Posterior cingulate gyrus (tissue), 11 donors: Measurements from ENCODE around the gene INPP4B.
"Not testable (repeated sequence)": the region's sequence is repeated elsewhere in the genome, so short reads cannot be mapped to it uniquely, and the experiment has no call there.

Source experiments
- DNase-seq, 10 donors: peaks; one replicate each; pipeline versions ENCODE4 v3.0.0 to v3.0.0-alpha.2; 2020 to 2021; ENCODE audit warnings: mixed read lengths in 3 of 10
- intact Hi-C: fragments of 100-400 bp; cut with DNase I; formaldehyde crosslinking; loops from one replicate; pipeline ENCODE4 v1.15.1; 2023

Gene INPP4B

GRCh38 chr4:142397364-142397991 is 448.6 kb downstream of the INPP4B start:
- DNase-seq, result peak in 1 of 10 donors; percentile 44
- intact Hi-C loops, result not testable (repeated sequence)

- DNase-seq, result no peak
- intact Hi-C loops, result no loop called here
Measured at GRCh38 chr4:142396279-142396678, 449.8 kb downstream of the INPP4B start.

- DNase-seq, result no peak
- intact Hi-C loops, result no loop called here
Measured at GRCh38 chr4:142393127-142393526, 453.0 kb downstream of the INPP4B start.

GRCh38 chr4:142386856-142387255 is 459.2 kb downstream of the INPP4B start:
- DNase-seq, result no peak
- intact Hi-C loops, result no loop called here

GRCh38 chr4:142386449-142386848 is 459.7 kb downstream of the INPP4B start:
- DNase-seq, result no peak
- intact Hi-C loops, result no loop called here

- no peak for DNase-seq
- intact Hi-C loops, result no loop called here
Measured at GRCh38 chr4:142383800-142384470, 462.2 kb downstream of the INPP4B start.

- intact Hi-C loops, result no loop called here
- no peak for DNase-seq
Measured at GRCh38 chr4:142383354-142383753, 462.7 kb downstream of the INPP4B start.

GRCh38 chr4:142380052-142380602 is 466.0 kb downstream of the INPP4B start:
- DNase-seq, result no peak
- intact Hi-C loops, result no loop called here

GRCh38 chr4:142379277-142380051 is 466.6 kb downstream of the INPP4B start:
- DNase-seq, result no peak
- intact Hi-C loops, result no loop called here

GRCh38 chr4:142378179-142378578 is 467.9 kb downstream of the INPP4B start:
- intact Hi-C loops, result no loop called here
- no peak for DNase-seq

GRCh38 chr4:142377342-142378091 is 468.6 kb downstream of the INPP4B start:
- intact Hi-C loops, result no loop called here
- no peak for DNase-seq

- intact Hi-C loops, result no loop called here
- no peak for DNase-seq
Measured at GRCh38 chr4:142376204-142376603, 469.9 kb downstream of the INPP4B start.

- intact Hi-C loops, result no loop called here
- no peak for DNase-seq
Measured at GRCh38 chr4:142373610-142374009, 472.5 kb downstream of the INPP4B start.

- DNase-seq, result no peak
- intact Hi-C loops, result no loop called here
Measured at GRCh38 chr4:142372530-142373260, 473.4 kb downstream of the INPP4B start.

GRCh38 chr4:142369141-142369540 is 477.0 kb downstream of the INPP4B start:
- intact Hi-C loops, result no loop called here
- DNase-seq, result no peak

- DNase-seq, result no peak
- intact Hi-C loops, result no loop called here
Measured at GRCh38 chr4:142367418-142368180, 478.5 kb downstream of the INPP4B start.

GRCh38 chr4:142366769-142367181 is 479.3 kb downstream of the INPP4B start:
- DNase-seq, result no peak
- intact Hi-C loops, result no loop called here

- intact Hi-C loops, result no loop called here
- no peak for DNase-seq
Measured at GRCh38 chr4:142365391-142365790, 480.7 kb downstream of the INPP4B start.

GRCh38 chr4:142363686-142364085 is 482.4 kb downstream of the INPP4B start:
- intact Hi-C loops, result no loop called here

More at GRCh38 chr4:142363686-142364085, 482.4 kb downstream of the INPP4B start:
- DNase-seq, result no peak
